IPS-18c (cell line): ENCODE results near the gene ANKS1B.
"Not testable (repeated sequence)": the region's sequence is repeated elsewhere in the genome, so short reads cannot be mapped to it uniquely, and the experiment has no call there.

Source experiments
- H3K4me3 ChIP-seq: 2 replicates; pipeline ENCODE4 v1.7.0; 2013; ENCODE audit warnings: low read depth, mild to moderate bottlenecking, low read length, moderate library complexity; ENCODE audit not compliant: insufficient read depth
- H3K9me3 ChIP-seq: one replicate; pipeline ENCODE4 v1.6.1; 2013; ENCODE audit warnings: mild to moderate bottlenecking, low read length, moderate library complexity; ENCODE audit not compliant: control insufficient read depth, insufficient read depth

Gene ANKS1B

DNA sequence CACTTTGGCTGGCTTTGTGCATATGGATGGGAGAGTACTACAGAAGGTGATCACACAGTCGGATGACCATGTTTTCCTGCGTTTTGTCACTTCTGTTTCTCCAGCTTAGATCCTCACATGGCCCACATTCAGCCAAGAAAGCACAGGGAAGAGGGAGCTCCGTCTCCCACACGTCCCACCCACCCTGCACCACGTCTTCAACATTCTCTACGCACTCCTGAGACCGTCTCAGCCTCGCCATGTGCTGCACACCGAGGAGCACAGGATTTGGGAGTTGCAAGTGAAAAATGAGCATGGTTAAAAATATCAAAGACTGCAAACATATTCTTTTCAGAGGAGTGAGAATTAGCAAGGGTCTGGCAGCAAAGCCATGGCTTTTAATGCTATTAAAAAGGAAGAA lies 1217.5 kb downstream of the ANKS1B start:
- Histone ChIP-seq H3K4me3 (no peak overlapping the region), H3K9me3 (no peaks in the 10 kb centered on the region)

- Histone ChIP-seq H3K9me3 (no peaks in the 10 kb centered on the region), H3K4me3 (no peak overlapping the region)
Measured at GRCh38 chr12:98763656-98764055, 1221.1 kb downstream of the ANKS1B start.

DNA sequence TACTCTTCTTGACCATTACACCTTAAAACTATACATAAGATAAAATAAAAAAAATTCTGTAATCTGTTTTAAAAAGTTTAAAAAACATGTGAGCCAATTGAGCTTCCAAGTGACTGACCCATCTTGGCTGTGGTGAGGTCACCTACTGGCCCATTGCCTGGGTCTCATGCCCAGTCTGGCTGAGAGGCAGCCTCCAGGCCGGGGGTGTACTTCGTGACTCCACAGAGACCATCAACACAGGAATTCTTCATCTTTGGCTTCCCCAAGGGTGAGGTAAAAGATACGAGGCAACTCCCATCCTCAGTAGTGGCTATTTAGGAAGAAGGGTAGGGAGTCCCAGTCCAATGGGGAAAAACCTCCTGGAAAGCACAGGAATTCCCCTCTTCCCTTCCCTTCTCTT lies 1226.4 kb downstream of the ANKS1B start:
- no peaks in the 10 kb centered on the region for H3K9me3 ChIP-seq
- no peak overlapping the region for H3K4me3 ChIP-seq

DNA sequence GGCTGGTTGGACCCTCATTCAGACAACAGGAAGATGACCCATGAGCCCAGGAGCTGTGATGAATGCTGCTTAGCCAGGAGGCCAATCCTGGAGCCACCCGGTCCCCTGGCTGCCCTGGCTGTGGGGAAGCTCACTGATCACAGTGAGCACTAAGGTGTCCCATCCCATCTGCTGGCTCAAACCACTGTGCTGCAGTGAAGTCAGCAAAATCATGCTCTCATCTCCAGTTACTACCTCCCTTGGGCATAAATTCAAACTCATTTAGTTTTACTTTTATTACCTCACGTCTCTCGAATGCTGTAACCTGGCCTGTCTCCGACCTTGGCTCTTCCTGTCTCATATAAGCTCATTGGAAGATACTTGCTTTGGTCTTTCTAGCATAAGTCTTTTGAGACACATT lies 1227.3 kb downstream of the ANKS1B start:
- no peaks in the 10 kb centered on the region for H3K9me3 ChIP-seq
- H3K4me3 ChIP-seq = no peak overlapping the region

- not testable (repeated sequence) for H3K4me3 ChIP-seq, H3K9me3 ChIP-seq
Measured at GRCh38 chr12:98755855-98756254, 1228.9 kb downstream of the ANKS1B start.

- H3K4me3 ChIP-seq = no peak overlapping the region
Measured at GRCh38 chr12:98754095-98754494, 1230.6 kb downstream of the ANKS1B start.

DNA sequence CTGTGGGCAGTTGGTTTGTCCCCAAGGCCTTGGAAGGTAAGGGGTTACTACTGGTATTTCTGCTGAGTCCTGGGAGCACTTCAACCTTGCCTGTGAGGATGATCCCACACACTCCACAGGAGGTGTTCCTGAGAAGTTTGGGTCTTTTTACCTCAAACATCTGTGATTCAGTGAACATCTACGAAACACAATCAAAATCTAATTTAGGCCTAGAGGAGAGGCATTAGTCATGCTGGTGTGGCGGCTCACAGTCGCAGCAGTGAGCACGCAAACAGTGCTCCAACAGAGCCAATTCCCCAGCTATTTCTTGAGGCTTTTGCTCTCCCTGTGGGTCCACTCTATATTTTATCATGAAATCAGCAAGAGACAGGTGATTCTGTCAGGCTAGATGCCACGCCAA lies 1232.0 kb downstream of the ANKS1B start:
- no peak overlapping the region for H3K4me3 ChIP-seq
- H3K9me3 ChIP-seq = no peaks in the 10 kb centered on the region

More at GRCh38 chr12:98754095-98754494, 1230.6 kb downstream of the ANKS1B start:
- no peaks in the 10 kb centered on the region for H3K9me3 ChIP-seq

GRCh38 chr12:98751580-98752115 lies 1233.1 kb downstream of the ANKS1B start:
- H3K9me3 ChIP-seq = no peaks in the 10 kb centered on the region
- no peak overlapping the region for H3K4me3 ChIP-seq

DNA sequence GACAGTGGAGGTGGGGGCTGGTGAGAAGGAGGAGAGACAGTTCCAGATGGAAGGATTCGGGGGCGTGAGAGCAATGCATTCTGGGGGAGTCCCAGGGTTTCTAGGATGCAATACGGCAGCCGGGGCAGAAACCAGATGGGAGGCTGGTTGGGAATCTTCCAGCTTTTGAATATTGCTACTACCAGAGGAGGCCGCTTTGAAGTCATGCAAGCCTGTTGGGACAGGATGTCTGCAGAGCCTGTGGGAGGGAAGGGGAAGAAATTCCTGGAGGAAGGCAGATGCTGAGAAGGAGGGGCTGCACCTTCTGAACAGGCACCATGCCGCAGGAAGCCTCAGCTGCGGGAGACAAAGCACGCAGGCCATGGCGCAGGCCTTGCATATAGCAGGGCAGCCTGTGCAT lies 1234.2 kb downstream of the ANKS1B start:
- Histone ChIP-seq H3K9me3 (no peaks in the 10 kb centered on the region), H3K4me3 (no peak overlapping the region)

DNA sequence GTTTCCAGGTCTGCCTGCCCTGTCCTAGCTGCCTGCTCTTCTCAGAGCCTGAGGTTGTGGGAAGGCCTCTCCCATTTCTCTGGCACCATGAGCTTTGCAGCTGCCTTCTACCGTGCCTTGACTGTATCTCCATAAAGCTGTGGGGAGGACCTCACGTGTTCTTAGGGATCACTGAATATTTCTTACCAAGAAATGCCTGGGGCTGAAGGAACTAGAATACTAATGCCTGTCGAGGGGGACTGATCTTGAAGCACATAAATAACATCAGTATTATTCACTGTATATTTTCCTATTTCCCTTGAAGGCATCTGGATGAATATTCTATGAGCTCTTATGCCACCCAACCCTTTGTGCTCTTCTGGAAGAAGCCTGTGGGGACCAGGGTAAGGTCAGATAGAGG lies 1236.3 kb downstream of the ANKS1B start:
- H3K9me3 ChIP-seq = no peaks in the 10 kb centered on the region
- no peak overlapping the region for H3K4me3 ChIP-seq

DNA sequence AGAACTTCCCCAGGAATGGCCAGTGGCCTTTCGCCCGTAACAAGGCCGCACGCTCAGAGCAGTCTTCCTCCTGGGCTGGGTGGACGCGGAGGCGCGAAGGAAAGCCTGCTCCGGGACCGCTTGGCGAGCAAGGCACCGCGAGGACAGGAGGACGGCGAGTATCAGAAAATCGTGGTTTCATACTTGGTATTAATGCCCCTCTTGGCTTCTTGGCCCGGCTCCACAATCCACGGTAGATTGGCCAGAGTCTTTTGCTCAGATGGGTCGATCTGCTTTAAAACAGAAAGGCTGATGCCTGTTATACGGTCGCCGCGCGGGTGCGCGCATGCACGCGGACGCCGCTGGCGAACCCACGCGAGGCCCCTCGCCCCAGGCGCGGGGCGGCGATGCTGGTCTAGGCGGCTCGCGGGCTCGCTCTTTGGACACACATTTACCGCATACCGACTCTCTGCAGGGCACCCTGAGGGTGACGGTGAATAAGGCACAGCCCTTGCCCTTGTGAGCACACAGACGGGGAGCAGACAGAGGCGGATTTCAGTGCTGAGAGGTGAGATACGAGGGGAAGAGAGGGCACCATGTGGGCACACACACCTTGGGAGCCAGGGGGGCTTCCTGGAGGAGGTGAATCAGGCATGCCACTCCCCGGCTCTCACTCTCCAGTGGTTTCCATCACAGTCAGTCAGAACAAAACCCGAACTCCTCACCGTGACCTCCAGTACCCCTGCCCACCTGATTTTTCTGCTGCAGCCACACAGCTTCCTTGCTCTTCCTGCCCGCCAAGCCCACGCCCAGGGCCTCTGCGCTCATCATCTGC lies 1239.0 kb downstream of the ANKS1B start:
- Histone ChIP-seq H3K9me3 (no peaks in the 10 kb centered on the region), H3K4me3 (peak overlapping the region; percentile 43; the same call in 1 of the 2 replicates)

- no peak overlapping the region for H3K4me3 ChIP-seq
Measured at GRCh38 chr12:98744680-98745079, 1240.1 kb downstream of the ANKS1B start.

GRCh38 chr12:98743362-98743953 lies 1241.3 kb downstream of the ANKS1B start:
- H3K4me3 ChIP-seq = no peak overlapping the region
- H3K9me3 ChIP-seq = no peaks in the 10 kb centered on the region

More at GRCh38 chr12:98744680-98745079, 1240.1 kb downstream of the ANKS1B start:
- no peaks in the 10 kb centered on the region for H3K9me3 ChIP-seq

DNA sequence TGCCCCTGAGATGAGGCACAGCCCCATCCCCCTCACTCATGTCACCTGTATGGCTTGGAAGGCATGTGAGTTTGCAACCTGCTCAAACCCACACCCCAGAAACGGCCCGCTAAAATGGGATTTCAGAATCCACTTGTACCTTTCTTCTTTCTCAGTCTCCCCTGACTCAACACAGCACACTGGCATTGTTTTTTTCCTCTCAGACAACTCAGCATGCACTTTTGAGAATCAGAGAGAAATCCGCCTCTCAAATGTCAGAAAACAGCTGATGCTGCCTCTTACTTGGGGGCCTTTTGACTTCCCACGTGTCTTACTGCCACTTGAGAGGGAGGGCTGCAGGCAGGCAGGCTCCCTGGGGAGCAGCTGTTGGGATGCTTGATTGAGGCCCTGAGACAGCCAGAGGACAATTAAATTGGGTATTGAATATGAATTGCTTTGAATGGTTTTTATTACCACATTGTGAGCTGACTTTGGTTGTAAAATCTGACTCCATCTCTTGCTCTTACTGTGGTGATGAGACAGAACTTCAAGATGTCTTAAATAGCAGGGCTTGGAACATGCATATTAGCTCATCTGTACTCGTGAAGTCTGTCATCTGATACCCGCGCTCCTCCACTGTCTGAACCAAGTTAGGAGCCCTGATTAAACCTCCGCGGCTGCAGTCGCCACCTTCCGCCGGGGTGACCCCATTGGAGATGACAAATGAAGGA lies 1243.0 kb downstream of the ANKS1B start:
- Histone ChIP-seq H3K9me3 (no peaks in the 10 kb centered on the region), H3K4me3 (no peak overlapping the region)

GRCh38 chr12:98741196-98741555 lies 1243.6 kb downstream of the ANKS1B start:
- Histone ChIP-seq H3K9me3 (no peaks in the 10 kb centered on the region), H3K4me3 (no peak overlapping the region)

DNA sequence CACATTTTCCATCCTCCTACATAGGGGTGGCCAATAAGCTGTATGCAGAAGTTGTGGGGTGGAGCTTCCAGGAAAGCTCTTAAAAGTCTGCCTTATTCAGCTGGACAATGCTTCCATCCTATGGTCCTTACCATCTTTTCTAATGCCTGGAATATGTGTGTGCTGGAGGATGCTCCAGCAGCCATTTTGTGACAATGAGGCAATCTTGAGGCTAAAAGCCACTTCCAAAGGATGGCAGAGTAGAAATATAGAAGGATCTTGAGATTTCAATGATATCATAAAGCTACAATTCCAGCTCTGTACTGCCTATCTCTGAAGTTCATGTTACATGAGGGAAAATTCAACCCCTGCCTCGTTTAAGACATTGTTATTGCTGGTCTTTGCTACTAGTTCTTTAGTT lies 1244.0 kb downstream of the ANKS1B start:
- Histone ChIP-seq H3K9me3 (no peaks in the 10 kb centered on the region), H3K4me3 (no peak overlapping the region)

GRCh38 chr12:98738539-98738938 lies 1246.2 kb downstream of the ANKS1B start:
- no peak overlapping the region for H3K4me3 ChIP-seq
- no peaks in the 10 kb centered on the region for H3K9me3 ChIP-seq

GRCh38 chr12:98738002-98738401 lies 1246.7 kb downstream of the ANKS1B start:
- Histone ChIP-seq H3K4me3 (no peak overlapping the region), H3K9me3 (no peaks in the 10 kb centered on the region)
